GM18507 (cell line): Measurements from ENCODE around the gene THRB.

Experiments
- DNase-seq: peaks from one replicate; pipeline ENCODE4 v3.0.0; 2011; ENCODE audit warnings: low read depth; ENCODE audit not compliant: insufficient read length; ENCODE audit errors: extremely low spot score
- FAIRE-seq: peaks from 2 replicates; lab custom pipeline; 2011; peaks lifted over from hg19 to GRCh38; lab: Jason Lieb, UNC

The THRB gene

DNA sequence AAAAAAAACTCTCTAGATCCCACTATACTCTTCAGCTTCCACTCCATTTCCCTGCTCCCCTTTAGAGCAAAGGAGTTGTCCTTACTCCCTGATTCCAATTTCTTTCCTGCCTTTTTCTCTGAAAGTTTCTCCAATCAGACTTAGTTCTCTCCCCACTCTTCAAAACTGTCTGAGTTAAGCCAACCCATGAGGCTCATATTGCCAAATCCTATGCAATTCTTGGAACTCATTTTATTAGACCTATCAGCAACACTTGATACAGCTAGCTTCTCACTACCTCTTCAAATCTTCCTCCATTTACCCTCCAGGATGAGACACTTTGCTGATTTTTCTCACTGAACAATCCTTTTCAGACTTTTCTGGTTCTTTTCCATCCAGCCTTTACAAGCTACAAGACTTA, 233.1 kb downstream of the THRB start:
- DNase-seq (no peak), FAIRE-seq (no peak)

DNA sequence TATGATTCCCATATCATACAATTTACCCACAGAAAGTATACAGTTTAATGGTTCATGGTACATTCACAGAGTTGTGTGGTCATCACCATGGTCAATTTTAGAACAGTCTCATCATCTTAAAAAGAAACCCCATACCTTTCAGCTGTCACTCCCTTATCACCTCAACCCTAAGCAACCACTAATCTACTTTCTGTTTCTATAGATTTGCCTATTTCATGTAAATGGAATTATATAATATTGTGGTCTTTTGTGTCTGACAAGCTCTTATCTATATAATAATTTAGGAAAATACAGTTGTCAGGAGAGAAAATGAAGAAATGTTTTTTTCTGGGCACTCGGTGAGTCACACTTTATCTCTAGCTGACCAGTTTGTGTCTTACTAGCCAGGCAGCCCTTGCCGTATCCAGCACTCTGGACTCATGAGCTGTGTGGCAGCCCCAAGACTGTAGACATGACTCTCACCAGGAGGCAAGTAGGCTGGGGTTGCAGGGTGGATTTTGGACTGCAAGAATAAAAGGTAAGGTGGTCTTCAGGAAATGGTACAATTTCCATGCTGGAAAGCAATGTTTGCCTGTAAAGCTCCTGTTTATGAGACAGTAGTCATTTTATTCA, 234.6 kb downstream of the THRB start:
- DNase-seq: no peak
- FAIRE-seq: no peak

DNA sequence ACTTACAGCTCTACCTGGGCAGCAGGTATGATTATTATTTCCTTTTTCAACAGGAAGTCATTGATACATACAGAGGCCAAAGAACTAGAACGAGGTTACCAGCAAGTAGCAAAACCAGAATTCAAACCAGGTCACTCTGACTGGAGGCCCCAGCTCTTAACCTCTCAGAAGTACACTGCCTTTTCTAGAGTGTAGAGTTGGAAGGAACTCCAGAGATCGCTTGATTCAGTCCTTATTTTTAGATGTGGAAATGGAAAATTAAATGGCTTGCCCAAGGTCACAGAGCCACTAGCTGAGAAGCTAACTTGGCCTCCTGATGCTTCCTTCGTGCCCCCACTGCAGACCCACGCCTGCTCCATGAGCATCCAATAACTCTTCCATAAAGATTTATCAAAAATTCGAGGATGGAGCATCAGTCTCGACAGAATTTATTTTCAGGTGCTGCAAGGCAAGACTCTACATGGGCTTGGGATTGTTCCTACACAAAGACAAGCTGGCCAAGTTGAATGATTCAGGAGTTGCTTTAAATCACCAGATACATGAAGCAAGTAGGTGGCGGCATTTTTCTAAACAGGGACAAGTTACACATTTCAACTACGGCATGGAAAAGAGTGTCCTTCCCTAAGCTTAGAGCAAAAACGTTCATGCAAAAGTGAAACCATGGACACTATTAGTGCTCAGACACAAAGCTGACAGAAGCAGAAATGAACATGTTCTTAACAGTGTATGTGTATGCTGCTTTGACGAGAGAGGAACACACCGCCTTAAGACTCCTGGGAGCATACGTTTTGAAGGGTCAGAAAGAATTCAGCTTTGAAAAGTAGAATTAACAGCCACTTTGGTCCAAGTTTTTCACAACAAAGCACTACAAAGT, 235.7 kb downstream of the THRB start:
- DNase-seq: no peak
- FAIRE-seq: no peak

DNA sequence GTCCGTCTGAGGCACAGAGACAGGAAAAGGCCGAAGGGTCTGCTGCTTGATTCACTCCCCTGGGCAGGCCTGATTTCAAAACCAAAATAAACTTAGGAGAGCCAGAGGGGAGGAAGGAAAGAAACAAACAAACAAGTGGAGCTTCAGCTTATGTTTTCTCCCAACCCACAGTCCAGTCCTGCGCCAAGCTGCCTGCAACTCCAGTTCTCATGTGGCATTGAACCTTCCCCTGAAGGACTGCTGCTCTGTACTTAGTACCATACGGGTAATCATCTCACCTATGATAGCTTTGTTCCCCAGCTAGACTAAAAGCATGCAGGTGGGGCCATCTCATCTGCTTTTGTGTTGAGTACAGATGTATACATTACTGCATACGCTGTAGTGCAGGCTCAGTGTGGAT, 236.4 kb downstream of the THRB start:
- DNase-seq: no peak
- no peak for FAIRE-seq

DNA sequence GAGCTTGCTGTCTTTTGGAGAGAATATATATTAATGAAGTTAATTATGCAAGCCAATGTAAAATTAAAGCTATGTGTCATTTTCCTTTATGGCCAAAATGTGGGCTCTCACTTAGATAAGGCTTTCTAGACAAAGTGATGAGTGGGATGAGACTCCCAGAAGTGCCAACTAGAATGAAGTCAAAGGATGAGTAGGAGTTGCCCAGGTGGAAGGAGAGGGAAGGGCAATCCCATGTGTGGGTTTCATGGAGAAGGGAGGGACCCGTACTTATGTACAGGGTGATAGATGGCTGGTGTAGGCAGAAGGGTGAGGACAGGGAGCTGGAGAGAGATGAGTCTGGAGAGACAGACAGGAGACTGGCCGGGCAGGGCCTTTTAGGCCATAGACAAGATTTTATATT, 239.2 kb downstream of the THRB start:
- DNase-seq: no peak

DNA sequence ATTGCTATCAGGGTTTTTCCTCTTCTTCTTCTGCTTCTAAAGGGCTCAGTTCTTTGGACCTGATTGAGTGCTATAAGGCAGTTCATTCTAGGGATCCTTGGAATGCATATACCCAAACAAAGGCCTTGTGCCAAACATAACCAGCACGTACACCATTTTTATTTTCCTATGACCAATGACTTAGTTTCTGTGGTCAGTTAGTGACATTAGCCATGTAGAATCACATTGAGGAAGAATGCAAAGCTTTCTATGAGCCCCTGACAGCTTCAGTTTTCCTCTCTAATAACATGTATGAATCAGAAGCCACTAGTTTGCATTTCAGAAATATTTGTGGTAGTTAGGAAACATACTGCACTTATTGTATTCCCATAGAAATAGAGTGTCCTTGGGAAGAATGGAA, 240.0 kb downstream of the THRB start:
- DNase-seq (no peak), FAIRE-seq (no peak)

More for the DNA sequence above, 239.2 kb downstream of the THRB start:
- no peak for FAIRE-seq

DNA sequence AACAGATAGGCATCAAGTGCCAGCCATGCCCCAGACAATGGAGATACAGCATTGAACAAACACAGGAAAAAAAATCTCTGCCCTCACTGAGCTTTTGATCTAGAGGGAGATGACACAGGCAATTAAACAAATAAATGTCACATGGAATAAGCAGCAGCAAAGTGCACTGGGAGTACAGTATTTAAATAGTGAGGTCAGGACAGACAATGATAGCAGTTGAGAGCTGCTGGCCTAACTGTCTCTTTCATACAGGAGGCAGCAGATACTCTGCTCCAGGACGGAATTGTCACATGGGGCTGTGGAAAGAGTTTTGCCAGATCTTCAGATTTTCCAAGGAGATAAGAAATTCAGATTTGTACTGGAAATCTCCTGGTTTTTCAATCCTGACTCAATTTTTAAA, 241.3 kb downstream of the THRB start:
- no peak for FAIRE-seq
- no peak for DNase-seq

DNA sequence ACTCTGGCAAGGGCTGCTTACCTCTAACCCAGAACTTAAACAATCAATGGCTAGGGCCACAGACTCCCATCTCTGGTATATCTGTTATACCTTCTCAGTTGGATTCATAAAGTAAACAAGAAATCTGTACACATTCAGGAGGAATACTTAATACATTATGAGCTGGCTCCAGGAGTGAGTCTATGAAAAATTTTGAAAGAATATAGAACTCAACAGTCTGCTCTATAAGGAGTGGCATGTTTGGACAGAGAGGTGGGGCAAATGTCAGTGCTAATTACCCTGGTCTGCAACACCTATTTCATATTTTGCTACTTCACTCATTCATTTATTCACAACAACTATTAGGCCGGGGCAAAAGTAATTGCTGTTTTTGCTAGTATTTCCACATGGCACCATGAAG, 245.1 kb downstream of the THRB start:
- FAIRE-seq: no peak
- no peak for DNase-seq

DNA sequence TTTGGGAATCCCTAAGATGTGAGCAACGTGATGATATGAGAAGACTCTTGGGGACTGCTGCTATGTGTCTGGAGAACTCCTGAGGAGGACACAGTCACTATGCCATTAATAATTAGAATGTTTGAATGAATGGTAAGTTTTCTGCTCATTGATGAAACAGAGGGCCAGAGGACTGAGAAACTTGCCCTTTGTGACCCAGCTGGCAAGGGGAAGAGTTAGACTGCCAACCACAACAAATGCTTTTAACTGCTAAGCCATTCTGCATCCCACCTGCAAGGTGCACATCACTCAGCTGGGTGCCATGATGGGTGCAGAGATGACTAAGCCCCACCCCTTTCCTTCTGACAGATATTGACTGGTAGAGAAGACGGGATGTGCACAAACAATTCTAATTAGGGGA, 249.6 kb downstream of the THRB start:
- FAIRE-seq (no peak), DNase-seq (no peak)

DNA sequence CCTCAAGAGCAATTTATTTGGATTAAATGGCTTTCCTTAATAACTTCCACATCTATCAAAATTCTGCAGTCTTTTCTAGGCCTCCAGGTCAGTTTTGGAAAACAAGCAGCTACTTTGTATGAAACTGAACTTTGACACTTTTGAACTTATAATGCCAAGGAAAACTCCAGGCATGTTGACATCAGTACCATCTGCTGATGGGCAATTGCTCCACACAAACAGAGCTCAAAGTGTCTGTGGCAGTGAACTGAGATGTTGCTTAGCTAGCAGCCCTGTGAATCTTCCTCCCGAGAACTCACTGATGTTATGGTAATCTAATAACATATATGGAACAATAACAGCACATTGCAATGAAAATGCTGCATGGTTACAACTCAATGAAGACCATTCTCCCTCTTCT, 250.2 kb downstream of the THRB start:
- FAIRE-seq (no peak), DNase-seq (no peak)

DNA sequence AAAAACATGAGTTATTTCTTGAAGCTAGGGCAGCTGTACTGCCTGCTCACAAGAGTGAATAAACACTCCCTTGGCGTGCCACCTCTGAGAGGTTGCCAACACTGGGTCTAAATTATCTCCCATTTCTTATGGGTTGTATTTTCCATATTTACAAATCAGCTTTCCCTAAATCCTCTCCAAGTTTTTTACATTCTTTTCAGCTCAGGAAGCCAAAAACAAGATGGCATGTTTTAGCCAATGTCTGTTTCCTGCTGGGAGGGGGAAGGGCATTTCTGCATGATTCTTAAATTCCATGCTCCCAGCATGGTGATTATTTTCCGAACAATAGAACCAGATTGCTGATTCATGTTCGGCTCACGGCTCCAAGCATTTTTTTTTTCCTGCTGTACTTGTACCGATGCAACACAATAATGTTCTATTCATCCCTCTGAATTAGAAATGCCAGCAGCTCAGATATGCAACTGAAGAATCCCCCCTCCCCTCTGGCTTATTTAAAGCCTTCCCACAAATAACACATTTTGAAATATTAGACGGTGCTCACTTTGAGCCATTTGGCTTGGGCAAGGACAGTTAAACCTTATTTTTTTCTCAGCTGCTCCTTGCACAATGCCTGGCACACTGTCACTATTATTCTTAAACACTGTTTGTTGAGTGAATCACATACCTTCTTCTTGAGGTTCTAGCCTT, 252.5 kb downstream of the THRB start:
- FAIRE-seq (no peak), DNase-seq (no peak)

DNA sequence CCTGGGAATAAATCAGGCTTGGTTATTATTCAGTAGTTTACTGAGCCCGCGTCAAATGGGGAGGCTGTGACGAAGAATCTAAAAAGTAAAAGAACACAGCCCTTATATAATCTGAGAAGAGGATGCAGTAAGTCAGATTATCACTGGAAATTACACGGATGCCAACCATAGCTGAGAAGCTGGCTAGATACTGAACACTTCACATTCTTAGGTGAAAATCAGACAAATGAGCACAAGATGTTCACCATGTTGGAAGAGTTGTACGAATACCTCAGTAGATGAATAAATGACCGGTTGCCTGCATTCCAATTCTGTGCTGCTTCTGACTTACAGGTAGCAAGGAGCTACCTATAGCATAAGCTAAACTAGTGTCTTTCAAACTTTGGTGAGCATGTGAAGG, 254.3 kb downstream of the THRB start:
- FAIRE-seq (no peak), DNase-seq (no peak)

DNA sequence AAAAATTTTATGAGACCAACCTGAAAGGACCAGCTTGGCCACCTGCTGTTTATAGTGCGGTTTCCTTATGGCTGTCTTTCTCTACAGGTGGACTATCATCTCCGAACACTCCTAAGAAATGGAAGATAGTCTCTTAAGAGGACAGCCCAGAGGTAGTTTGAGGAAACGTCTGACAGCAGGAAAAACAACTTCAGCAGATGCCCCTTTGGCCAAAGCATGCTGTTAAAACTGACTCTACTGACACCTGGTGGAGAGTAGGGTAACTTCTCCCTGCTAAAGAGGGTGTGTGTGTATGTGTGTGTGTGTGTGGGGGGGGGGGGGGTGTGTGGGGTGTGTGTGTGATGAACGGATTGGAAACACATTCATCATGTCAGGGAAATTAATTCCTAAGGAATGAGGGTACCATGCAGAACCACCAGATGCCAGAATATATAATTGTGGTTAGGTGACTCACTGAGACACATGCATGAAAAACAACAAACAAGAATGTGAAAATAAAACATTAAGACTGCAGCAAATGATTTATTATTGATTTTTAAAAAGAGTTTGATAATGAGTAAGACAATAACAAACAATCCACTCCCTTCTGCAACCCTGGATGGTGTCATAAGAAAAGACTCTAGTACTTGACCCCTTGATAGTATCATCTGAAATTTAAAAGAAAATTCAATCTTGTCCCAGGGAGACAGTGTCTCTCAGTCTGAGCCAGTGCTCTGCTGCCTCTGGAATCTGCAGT, 256.5 kb downstream of the THRB start:
- peak; percentile 15 for DNase-seq
- peak; percentile 75 for FAIRE-seq

DNA sequence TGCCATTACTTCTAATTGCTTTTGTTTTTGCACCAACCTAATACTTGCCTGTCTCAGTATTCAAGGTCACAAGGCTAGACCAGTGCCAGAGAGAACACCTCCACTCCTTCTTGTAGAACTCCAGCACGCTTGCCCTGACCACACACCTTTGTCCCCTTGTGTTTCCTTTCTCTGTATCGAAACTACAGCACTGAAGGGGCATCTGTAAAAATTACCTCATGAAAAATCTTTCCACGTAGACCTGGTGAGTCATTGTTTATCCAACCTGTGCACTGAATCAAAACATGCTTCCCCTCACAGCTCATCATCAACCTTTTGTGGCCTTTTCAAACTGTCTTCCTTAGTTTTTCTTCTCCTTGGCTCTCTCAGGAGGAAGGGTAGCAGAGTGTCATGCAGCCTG, 259.5 kb downstream of the THRB start:
- no peak for DNase-seq
- no peak for FAIRE-seq

DNA sequence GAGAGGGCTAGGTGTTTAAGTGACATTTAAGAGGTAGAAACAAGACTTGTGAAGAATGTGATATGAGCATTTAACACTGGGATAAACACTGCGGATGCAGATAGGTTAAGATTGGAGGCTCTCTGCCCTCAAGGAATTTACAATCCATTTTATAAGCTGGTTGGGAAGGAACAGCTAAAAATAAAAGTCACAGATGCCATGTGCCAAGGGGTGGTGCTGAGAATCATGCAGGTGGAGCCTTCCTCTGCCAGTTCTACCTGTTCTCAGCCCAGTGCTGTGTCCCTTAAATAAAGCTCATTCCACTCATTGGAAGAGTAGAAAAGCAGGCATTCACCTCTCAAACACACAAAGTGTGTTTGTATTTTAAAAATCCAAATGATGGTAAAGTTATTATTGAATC, 261.9 kb downstream of the THRB start:
- DNase-seq (no peak), FAIRE-seq (no peak)

DNA sequence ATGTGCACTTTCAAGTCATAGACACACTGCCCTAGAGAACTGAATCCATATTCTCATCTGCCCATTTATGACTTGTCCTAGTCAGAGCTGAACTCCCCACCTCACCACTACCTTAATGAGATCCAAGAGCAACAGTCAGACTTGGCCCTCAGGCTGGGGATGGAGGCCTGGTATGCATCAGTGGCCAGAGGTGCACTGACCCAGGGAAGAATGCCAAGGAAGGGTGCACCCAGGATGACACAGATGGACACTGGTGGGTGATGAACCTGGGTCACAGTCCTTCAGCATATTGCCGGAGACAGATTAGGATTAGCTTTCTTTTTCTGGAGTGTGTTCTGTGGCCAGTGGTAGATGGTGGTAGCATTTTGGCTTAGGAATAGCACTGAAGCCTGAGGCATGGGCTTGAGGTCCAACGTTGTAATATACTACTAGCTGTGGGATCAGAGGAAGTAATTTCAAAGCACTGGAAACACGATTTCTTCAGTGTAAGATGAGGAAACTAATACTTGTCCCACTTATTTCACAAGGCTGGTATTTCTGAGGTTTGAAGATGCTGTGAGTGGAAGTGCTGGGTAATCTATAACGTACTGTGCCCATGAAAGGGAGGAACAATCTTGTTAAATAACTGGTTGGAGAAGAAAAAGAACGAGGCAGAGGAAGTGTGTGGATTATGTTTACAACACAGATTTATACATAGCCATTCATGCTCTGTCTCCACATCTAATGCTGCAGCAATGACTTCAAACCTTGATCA, 265.0 kb downstream of the THRB start:
- no peak for FAIRE-seq
- DNase-seq: no peak

DNA sequence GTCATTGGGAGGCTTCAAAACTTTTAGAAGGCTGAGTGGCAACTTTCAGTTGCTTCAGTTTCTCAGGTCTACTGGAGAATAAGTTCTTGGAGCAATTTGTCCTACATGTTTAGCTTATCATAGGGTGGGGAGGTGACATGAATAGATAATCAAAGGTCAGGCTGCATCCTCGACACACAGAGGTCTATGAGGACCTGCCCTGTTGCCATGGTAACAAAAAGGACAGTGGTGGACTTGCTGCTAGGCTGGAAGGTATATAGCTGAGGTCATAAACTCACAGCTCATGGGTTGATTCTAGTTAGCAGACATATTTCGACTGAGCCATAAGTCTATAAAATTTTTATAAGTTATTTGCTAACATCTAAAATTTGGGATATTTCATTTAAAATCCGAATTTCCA, 267.0 kb downstream of the THRB start:
- DNase-seq (no peak), FAIRE-seq (no peak)

DNA sequence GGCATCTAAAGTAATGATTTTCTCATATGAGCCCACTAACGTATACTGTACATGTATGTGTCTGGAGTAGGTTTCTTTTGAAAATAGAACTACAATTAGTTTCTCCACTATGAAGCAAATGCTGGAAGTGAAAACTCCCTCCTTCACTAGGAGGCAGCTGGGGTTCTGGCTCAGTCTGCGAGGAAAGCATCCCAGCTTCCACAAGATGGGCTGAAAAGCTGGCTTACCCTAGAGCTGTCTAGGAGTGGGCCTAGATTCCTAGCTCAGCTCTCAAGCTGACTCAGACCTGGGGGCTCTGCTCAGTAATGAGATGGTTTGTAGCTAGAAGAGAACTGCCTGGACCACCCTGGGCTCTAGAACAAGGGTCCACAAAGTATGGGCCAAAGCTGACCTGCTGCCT, 268.3 kb downstream of the THRB start:
- FAIRE-seq (no peak), DNase-seq (no peak)

DNA sequence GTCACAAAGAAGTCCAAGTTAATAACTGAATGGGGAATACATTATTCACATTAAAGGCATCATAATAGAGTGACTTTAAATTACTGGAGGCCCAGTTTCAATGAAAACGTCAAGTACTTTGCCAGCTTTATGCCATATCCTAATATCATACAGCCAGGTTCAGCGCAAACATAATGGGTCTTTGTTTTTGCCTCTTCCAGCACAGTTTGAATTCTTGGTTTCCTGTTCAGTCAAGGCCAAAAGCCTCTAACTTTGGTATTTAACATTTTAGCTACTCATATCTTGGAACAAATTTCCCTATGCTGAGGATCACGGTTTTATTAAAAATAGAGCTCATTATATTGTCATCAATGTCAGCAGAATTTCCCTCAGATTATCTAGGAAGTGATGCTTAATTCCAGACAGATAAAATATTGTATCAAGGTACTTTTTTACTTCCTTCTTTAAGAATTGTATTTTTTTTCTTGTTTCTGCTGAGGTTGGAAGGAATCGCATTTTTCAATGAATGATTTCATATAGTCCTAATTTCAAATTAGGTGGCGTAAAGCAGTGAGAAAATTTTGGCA, 269.2 kb downstream of the THRB start:
- FAIRE-seq (no peak), DNase-seq (no peak)
